ENCODE measurements around the gene OR9A2.
"Not testable (repeated sequence)": the region's sequence is repeated elsewhere in the genome, so short reads cannot be mapped to it uniquely, and the experiment has no call there.

Gene OR9A2

GRCh38 chr7:143016996-143017395 is 9.9 kb downstream of the OR9A2 start:
- no peak for DNase-seq

GRCh38 chr7:143015926-143016490 is 10.9 kb downstream of the OR9A2 start:
- no peak for DNase-seq

GRCh38 chr7:143015084-143015483 is 11.8 kb downstream of the OR9A2 start:
- DNase-seq, result no peak

GRCh38 chr7:143013893-143014292 is 13.0 kb downstream of the OR9A2 start:
- DNase-seq, result no peak

GRCh38 chr7:143013473-143013872 is 13.5 kb downstream of the OR9A2 start:
- DNase-seq, result no peak

GRCh38 chr7:143012409-143012808 is 14.5 kb downstream of the OR9A2 start:
- DNase-seq, result no peak

GRCh38 chr7:143012001-143012400 is 14.9 kb downstream of the OR9A2 start:
- DNase-seq, result no peak

- DNase-seq, result peak; percentile 85
Observed at GRCh38 chr7:143008007-143008901, 18.7 kb downstream of the OR9A2 start.

- no peak for DNase-seq
Observed at GRCh38 chr7:143005632-143006260, 21.2 kb downstream of the OR9A2 start.

- peak; percentile 77 for DNase-seq
Observed at GRCh38 chr7:143003393-143004051, 23.4 kb downstream of the OR9A2 start.

GRCh38 chr7:143002898-143003297 is 24.0 kb downstream of the OR9A2 start:
- DNase-seq, result no peak

GRCh38 chr7:143002106-143002505 is 24.8 kb downstream of the OR9A2 start:
- peak; percentile 17 for DNase-seq

- no peak for DNase-seq
Observed at GRCh38 chr7:143000648-143001047, 26.3 kb downstream of the OR9A2 start.

GRCh38 chr7:142999793-143000192 is 27.1 kb downstream of the OR9A2 start:
- no peak for DNase-seq

GRCh38 chr7:142998966-142999365 is 28.0 kb downstream of the OR9A2 start:
- no peak for DNase-seq

GRCh38 chr7:142997456-142997989 is 29.4 kb downstream of the OR9A2 start:
- no peak for DNase-seq

- no peak for DNase-seq
Observed at GRCh38 chr7:142992427-142992826, 34.5 kb downstream of the OR9A2 start.

- no peak for DNase-seq
Observed at GRCh38 chr7:142984297-142984696, 42.6 kb downstream of the OR9A2 start.

GRCh38 chr7:142983825-142984224 is 43.1 kb downstream of the OR9A2 start:
- no peak for DNase-seq

- not testable (repeated sequence) for DNase-seq
Observed at GRCh38 chr7:142978402-142978801, 48.5 kb downstream of the OR9A2 start.
